Activated CD8-positive, alpha-beta memory T cell treated with anti-CD3 and anti-CD28 coated beads for 4 hours (primary cell): ENCODE data around the gene MAP7.

Source experiments
- DNase-seq, 2 donors: peaks; one replicate each; pipeline ENCODE4 v3.0.0-alpha.2; 2020; ENCODE audit warnings: low read depth in 2 of 2

MAP7 gene

GRCh38 chr6:136307351-136307750 lies 242.9 kb downstream of the MAP7 start:
- no peak for DNase-seq

- no peak for DNase-seq
Observed at GRCh38 chr6:136306466-136306865, 243.8 kb downstream of the MAP7 start.

- no peak for DNase-seq
Observed at GRCh38 chr6:136304410-136304809, 245.8 kb downstream of the MAP7 start.

- DNase-seq = no peak
Observed at GRCh38 chr6:136303516-136303915, 246.7 kb downstream of the MAP7 start.

GRCh38 chr6:136294621-136295020 lies 255.6 kb downstream of the MAP7 start:
- no peak for DNase-seq
